Glomerular visceral epithelial cell (primary cell): ENCODE results near the gene NENF.
A peak's percentile ranks its signal among the peaks of the same experiment; 100 is the strongest.

Experiments used
- DNase-seq: peaks from one replicate; pipeline ENCODE4 v3.0.0-alpha.2; 2016; ENCODE audit errors: extremely low spot score

NENF gene

DNA sequence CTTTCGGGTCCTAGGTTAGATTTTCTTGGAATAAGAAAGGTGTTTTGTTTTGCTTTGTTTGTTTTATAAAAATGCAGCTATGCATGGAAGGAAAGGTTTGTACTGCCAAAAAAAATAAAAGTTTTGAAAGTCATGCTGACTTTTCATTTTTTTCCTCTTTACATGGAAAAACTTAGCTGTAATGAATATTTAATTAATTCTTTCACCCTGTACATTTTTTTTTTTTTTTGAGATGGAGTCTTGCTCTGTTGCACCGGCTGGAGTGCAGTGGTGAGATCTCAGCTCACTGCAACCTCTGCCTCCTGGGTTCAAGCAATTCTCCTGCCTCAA is 48.7 kb downstream of the NENF start:
- DNase-seq, result no peak

DNA sequence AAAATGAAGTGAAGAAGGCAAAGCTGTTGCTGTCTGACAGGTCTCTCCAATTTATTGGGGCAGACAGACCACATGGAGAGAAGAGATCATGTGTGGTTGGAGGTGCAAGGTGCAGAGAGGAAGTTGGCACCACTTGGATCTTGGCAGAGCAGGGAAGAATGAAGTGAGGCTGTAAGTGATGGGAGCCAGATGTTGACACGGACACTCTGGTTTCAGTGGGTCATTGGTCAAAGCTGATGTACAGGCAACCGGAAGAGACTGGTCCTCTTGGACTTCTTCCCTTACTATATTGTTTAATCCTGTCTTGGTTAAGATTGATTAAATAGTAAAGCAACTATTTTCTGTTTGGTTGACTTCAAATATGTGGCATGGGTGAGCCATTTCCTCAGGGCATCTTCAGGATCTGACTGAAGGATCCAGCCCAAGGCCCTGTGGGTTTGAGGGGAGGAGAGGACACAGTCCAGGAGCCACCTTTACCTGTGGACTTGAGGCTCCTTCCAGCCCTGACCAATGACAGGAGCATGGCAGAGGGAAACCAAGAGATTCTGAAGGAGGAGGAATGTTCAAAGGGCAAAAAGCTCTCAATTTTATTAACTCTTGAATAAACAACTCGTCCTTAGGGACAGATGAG is 49.4 kb downstream of the NENF start:
- peak; percentile 49 for DNase-seq

DNA sequence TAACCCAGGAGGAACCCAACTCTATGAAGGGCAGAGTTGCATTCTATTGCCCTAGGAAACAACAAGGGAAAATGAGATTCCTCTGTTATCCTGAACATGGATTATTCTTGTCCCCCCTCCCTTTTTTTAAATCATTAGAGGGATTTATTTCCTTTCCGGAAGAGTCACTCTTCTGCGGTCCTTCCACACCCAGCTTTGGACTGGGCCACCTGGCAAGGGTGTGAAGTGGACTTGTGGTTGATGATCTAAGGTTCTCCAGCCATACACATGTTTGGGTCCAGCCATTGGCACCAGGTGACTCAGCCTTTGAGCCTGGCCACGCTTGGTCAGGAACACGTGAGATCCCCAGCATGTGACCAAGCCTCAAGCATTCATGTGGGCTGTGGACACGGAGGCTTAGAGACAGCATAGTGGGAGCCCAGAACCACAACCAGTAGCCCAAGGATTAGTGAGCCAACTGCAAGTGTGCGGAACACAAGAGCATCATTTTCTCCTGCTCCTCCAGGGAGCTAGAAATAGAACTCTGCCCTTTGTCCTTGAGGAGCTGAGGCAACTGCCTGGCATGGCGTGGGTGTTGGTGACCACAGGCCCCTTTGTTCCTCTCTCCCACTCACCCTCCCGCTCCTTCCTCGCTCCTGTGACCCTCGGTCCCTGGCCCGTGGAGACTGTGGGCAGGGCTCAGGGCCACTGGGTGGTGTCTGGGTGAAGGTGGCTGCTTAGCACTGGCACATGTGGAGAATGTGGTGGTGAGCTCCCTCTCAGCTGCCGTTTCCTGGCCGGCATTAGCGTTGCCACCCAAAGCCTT is 50.1 kb downstream of the NENF start:
- peak; percentile 100 for DNase-seq

DNA sequence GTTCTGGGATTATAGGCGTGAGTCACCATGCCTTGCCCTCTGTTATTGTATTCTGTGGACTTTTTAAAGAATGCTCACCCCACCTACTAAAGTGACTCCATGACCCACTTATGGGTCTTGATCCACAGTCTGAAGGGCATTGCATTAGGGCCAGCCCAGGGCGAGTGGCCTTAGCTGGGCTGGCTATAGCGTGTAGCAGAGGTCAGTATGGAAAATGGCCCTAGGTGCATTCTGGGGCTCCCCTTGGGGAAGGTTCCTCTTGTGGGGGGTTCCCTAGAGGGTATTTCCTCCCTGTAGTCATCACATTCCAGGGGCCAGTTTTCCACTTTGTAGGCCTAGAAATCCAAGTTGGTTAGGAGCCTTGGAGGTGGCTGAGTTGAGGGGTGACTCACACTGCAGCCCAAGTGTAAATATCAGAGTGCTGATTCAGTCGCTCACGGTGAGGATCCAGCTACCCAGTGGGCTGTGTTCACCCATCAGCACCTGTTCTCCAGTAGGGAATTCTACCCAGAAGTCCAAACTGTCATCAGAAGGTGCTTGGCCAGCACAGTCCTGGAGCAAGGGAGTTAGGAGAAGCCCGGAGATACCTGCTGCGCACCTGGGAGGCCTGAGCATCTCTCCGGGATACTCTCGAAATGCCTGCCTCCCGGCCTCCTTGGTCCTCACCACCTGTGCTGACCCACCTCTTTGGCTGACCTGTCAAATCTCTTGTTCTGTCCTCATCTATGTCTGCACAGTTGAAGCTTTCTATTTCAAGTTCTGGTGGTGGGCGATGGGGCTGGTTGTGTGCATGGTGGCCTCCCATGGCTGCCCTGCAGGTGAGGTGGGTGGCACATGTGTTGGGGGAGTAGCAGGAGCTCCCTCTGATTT is 52.2 kb downstream of the NENF start:
- peak; percentile 97 for DNase-seq

DNA sequence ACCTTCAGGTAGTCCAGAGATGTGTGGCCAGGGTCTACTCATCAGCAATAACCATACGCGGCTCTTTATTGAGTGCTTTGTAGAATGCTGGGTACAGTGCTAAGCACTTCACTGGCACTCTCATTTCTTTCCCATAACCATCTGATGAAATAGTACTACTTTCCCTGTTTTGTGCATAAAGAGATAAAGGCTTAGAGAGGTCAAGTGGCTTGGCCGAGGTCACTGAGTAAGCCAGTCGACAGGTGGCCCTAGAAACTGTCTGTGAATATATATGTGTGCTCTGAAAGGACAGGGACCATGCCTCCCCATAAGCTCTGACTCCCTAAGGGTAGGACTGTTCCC is 52.8 kb downstream of the NENF start:
- DNase-seq, result no peak

DNA sequence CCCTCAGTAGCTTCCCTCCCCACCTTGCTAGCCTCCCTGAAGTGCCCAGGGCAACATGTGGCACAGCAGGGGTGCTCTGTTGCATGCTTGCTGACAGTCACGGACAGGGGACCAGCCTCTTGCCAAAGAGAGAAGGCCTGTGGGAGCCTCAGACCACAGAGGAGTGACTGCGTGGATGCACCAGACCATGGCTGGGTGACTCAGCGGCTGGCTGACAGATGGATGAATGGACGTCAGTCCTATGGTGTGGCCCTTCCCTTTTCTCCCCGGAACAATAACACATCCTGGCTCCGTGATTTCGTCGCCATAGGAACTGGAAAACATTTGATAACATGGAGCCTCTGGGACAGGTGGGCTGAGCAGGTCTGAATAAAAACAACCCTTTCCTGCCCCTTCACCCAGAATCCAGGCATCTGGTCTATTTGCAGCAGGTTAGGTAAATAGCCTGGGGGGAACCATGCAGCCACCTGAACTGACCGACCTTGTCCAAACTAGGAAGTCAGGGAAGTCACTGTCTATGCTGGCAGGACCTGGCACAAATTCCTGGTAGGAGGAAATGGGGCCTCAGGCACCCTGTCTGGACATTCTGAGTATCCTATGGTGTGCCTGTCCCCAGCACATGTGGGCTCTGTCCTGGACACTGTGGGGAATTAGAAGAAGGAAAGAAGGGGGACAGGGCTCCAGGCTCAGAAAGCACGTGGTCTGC is 53.3 kb downstream of the NENF start:
- DNase-seq, result peak; percentile 100

DNA sequence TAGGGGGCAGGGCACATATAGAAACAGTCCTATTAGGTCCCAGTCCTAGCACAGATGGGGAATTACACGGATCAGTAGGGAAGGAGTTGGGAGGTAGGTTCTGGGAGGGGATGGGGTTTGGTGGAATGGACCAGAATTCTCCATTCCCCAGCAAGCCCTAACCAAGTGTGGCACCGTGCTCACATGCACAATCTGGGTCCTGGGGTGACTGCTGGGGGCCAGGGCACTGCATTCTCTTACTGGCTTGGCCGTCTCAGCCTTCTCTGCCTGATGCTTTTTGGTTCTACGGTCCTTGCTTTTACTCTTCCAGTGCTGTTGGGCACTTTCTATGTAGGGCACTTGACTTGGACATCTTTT is 53.9 kb downstream of the NENF start:
- DNase-seq, result no peak

DNA sequence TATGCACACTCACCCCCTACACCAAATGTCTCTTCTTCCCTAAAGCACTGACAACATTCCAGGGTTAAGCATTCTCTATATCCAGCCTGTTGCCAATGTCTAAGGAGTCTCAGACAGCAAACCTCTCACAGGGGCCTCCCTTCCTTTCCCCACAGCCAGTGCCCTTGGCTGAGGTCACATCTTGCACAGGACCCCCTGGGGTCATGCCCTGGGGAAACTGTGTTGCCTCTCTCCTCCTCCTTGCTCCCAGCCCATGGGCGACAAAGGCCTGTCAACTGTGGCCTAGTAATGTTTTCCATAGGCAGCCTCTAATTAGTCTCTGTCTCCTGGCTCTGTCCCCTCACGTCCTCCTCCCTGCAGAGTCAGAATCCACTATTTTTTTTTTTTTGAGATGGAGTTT is 54.6 kb downstream of the NENF start:
- no peak for DNase-seq

DNA sequence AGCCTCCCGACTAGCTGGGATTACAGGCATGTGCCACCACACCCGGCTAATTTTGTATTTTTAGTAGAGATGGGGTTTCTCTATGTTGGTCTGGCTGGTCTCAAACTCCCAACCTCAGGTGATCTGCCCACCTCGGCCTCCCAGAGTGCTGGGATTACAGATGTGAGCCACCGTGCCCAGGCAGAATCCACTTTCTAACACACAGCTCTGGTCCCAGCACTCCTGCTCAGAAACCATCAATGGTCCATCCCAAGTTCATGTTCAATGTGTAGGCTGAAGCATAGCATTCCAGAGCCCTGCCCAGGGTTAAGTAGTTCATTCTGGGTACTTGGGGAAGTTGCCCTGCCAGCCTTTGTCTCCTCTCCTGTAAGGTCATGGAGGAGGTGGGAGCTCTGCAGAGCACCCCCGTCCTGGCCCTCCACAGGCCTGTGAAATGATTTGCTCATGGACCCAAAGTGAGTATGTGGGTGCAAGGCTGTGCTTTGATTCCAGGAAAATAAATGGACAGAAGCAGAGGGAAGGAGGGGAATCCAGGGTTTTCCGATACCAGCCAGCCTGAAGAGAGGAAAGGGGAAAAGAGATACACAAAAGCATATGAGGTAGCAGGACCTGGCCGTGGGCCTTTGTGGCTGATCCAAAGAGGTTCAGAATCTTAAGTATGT is 55.2 kb downstream of the NENF start:
- DNase-seq, result no peak

DNA sequence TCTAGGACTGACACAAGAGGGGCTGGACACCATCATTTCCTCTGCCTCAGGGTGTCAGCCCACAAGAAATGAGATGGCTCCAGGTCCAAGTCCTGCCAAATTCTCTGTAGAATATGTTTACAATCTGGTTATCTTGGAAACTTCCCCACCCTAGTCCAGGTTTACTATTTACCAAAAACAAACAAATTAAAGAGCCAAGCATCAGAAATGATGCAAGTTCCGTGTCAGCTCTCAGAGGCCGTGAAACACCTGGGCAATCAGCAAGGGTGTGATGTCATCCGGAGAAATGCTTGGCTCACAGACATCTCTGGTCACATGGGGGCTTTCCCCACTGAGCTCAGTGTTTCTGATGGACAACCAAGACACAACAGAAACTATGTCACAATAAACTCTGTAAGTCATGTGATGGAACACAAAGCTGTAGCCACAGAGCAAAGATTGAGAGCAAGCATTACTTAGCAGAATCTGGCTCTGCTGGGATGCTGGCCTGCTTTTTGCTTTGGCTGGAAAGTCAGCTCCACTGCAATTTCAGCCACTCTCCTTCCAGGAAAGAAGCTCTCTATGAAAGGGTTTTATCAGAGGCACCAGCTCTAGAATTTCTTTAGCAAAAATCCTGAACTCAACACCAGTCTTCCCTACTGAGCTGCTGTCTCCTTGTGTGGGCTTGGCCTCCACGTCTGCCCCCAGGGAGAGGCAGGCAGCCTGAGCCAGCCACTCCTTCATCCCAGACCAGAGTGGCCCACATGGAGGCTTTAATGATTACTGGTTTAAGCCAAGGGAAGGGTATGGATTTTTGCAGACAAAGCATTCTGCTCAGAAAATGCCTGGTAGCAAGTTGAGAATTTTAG is 55.9 kb downstream of the NENF start:
- peak; percentile 88 for DNase-seq

DNA sequence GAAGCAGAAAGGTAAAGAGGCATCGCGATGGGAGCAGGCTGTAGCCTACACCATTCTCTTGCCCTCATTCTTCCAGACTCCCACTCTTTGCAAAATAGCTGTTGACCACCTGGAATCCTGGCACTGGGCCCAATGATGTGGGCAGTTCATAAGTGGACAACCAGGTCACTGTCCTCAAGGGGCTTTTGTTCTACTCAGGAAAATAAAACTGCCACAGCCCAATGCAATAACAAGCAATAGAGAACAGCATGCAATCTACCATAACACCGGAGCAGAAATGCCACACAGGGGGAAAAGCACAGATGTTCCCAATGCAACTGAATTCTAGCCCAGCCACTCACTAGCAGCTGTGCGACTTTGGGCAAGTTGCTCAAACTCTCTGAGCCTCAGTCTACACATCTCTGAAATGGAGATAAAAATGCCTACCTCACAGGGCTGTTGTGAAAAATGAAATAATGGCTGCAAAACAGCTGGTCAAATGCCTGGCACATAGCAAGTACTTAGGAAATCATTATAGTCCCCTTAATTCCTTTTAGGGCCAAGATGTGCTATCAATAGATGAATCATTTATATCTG is 56.7 kb downstream of the NENF start:
- DNase-seq, result no peak

DNA sequence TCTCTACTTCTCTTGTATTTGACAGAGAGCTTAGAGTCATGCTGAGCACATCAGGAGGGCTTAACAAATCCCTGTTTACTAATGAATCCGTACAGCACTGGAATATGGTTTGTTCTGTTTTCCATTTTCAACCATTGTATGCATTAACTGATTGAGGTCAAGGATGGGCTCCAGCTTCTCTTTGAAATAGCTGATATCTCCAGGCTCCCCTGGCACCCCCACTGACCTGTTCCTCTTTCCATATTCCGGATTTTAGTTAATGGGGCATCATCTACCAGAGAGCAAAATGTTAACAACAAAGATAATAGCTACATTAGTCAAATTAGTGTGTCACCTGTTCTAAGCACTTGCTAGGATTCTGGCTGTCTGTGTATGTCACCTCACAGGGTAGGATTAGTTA is 57.6 kb downstream of the NENF start:
- no peak for DNase-seq

DNA sequence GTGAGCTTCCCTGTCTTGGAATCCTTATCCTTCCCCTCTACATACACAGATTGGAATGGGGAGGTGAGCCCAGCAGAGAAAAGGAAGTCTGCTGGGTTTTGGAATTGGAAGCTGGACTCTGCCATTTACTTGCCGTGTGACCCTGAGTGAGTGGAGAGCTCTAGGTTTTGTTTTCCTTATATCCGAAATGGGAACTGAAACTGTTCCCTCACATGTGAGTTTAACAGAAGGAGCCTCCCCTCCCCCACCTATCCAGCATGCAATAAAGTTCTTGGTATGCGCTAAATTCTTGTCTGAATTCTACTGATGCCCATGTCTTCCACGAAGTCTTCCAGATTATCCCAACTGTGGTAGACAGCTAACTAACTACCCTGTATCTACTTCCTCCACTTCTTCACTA is 58.7 kb downstream of the NENF start:
- DNase-seq, result no peak
